Measurements from ENCODE around the gene RPS6KA2. TPM values are rescaled to one million over a fixed set of nuclear protein-coding genes. Genes with fewer than 3 reads are reported as not detected.

Gene RPS6KA2
- total RNA-seq, 4 donors from 2014 or later, result 55.4 to 119 (median 76.4) TPM

DNA sequence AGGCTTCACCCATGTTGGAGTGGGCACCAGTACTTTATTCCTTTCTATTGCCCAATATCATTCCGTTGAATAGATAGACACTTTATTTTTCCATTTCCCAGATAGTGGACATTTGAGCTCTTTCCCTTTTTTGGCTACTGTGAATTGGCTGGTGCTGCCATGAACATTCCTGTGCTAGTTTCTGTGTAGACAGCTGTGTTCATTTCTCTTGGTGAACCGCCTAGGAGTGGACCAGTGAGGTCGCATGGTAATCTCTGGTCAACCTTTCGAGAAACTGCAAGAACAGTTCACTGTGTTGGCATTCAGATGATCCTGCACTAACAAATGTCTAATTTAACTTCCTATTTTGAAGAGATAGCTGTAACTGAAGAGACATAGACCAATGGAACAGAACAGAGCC lies 99.2 kb downstream of the RPS6KA2 start:
- Histone ChIP-seq H3K9me3 (no peaks in the 10 kb centered on the region), H3K4me3 (no peak overlapping the region), H3K27me3 (no peaks in the 10 kb centered on the region), H3K4me1 (no peaks in the 10 kb centered on the region), H3K27ac (no peak overlapping the region), H3K36me3 (peaks cover 0 to 65% of the 10 kb centered on the region in 2 donors)
- ATAC-seq, result no peak
- 74 to 92% methylated on average over 4 of the region's 4 CpGs for WGBS, 2 donors (ENCODE audit: low coverage in 1 of 2)
- TF ChIP-seq EP300 (IDR thresholded peaks at IDR 0.05) (no peak), POLR2AphosphoS5 (IDR thresholded peaks at IDR 0.05) (no peak), POLR2A (IDR thresholded peaks at IDR 0.05) (no peak)
- TF ChIP-seq, protein P1, sequence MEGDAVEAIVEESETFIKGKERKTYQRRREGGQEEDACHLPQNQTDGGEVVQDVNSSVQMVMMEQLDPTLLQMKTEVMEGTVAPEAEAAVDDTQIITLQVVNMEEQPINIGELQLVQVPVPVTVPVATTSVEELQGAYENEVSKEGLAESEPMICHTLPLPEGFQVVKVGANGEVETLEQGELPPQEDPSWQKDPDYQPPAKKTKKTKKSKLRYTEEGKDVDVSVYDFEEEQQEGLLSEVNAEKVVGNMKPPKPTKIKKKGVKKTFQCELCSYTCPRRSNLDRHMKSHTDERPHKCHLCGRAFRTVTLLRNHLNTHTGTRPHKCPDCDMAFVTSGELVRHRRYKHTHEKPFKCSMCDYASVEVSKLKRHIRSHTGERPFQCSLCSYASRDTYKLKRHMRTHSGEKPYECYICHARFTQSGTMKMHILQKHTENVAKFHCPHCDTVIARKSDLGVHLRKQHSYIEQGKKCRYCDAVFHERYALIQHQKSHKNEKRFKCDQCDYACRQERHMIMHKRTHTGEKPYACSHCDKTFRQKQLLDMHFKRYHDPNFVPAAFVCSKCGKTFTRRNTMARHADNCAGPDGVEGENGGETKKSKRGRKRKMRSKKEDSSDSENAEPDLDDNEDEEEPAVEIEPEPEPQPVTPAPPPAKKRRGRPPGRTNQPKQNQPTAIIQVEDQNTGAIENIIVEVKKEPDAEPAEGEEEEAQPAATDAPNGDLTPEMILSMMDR (IDR thresholded peaks at IDR 0.05), result no peak

DNA sequence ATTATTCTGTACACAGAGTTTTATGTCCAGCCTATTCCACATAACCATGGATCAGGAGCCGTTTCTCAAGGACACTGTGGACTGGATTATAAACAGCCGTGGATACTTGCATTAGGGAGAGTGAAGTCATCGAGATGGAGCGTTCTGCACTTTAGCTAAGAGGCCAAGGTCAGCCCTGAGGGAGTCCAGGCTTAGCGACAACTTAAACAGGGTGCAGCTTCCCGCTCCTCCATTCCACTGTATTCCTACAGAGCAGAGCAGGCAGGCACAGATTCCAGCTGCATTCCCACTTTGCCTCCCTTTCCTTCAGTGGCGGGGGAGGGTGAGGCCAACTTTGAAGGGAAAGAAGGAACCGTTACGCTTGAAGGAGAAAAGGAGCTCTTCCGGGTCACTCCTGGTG lies 100.1 kb downstream of the RPS6KA2 start:
- Histone ChIP-seq H3K9me3 (no peaks in the 10 kb centered on the region), H3K4me1 (no peaks in the 10 kb centered on the region), H3K4me3 (no peak overlapping the region), H3K27ac (no peak overlapping the region), H3K27me3 (no peaks in the 10 kb centered on the region), H3K36me3 (peaks cover 0 to 64% of the 10 kb centered on the region in 2 donors)
- no peak for ATAC-seq
- 61% methylated on average over 4 of the region's 10 CpGs; no CpG with 5 or more reads in 1 of the 2 donors for WGBS, 2 donors (ENCODE audit: low coverage in 1 of 2)
- TF ChIP-seq, protein P1 (IDR thresholded peaks at IDR 0.05), result no peak
- no peak for TF ChIP-seq POLR2AphosphoS5 (IDR thresholded peaks at IDR 0.05)
- no peak for TF ChIP-seq EP300 (IDR thresholded peaks at IDR 0.05)
- TF ChIP-seq POLR2A (IDR thresholded peaks at IDR 0.05), result no peak

DNA sequence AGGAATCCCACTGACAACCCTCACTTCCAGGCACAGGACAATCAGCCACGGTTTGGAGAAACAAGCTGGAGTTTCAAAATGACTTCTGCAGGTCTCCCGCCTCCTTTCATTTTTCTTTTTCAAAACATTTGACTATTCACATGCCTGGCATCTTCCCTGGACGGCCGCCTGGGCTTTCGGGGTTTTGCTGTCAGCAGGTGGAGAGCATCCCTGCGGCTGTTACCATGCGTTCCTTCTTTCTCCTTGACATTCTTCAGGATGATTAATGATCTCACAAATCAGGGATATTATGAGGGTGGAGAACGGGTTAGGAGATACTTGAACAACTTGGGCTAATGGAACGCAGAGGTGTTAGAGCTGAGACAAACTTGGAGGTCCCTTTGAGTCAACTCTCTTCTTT lies 101.5 kb downstream of the RPS6KA2 start:
- WGBS, 2 donors (ENCODE audit: low coverage in 1 of 2), result 95% methylated on average over 7 to 9 of the region's 9 CpGs
- H3K9me3 ChIP-seq, result no peaks in the 10 kb centered on the region
- no peak for TF ChIP-seq EP300 (IDR thresholded peaks at IDR 0.05)
- H3K27me3 ChIP-seq, result no peaks in the 10 kb centered on the region
- no peak overlapping the region for H3K4me3 ChIP-seq
- no peak for ATAC-seq
- H3K27ac ChIP-seq, result no peak overlapping the region
- H3K36me3 ChIP-seq, result peaks cover 0 to 63% of the 10 kb centered on the region in 2 donors
- H3K4me1 ChIP-seq, result no peaks in the 10 kb centered on the region

DNA sequence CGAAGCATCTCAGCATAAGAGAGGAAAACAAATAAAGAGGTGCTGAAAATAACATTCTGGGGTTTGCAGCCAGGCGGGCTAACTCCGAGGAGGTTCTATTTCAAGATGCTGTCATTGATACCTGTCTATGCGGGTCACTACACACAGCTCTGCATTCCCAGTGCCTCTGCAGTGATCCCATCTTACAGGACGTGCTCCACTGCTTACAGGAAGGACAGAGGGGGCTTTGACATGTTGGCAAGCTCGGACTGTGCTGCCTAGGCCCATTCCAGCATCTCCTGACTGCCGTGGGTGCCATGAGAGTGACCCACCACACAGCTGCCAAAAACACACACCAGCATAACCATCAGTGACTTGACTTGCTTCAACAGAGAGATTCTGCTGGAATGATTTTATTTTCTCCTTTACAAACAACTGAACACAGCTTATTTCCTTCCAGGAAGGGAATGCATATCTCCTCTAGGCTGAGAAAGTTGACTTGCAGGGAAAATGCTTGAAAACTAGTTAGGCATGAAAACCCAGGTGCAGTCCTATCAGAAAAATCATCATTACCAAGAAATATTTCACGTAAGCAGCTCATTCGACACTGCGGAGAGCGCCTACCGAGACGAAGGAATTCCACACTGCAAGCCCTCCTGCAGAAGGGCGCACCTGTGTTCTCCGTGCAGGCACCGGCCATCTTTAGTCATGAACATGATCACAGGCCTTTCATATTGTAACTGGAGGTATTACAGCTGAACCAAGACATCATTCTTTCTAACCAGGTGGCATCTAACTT lies 103.1 kb downstream of the RPS6KA2 start:
- no peak for TF ChIP-seq POLR2A (IDR thresholded peaks at IDR 0.05)
- TF ChIP-seq, protein P1 (IDR thresholded peaks at IDR 0.05), result no peak
- no peak for TF ChIP-seq EP300 (IDR thresholded peaks at IDR 0.05)
- TF ChIP-seq POLR2AphosphoS5 (IDR thresholded peaks at IDR 0.05), result no peak
- no peak for ATAC-seq
- WGBS, 2 donors (ENCODE audit: low coverage in 1 of 2), result 86 to 87% methylated on average over 14 to 15 of the region's 16 CpGs

DNA sequence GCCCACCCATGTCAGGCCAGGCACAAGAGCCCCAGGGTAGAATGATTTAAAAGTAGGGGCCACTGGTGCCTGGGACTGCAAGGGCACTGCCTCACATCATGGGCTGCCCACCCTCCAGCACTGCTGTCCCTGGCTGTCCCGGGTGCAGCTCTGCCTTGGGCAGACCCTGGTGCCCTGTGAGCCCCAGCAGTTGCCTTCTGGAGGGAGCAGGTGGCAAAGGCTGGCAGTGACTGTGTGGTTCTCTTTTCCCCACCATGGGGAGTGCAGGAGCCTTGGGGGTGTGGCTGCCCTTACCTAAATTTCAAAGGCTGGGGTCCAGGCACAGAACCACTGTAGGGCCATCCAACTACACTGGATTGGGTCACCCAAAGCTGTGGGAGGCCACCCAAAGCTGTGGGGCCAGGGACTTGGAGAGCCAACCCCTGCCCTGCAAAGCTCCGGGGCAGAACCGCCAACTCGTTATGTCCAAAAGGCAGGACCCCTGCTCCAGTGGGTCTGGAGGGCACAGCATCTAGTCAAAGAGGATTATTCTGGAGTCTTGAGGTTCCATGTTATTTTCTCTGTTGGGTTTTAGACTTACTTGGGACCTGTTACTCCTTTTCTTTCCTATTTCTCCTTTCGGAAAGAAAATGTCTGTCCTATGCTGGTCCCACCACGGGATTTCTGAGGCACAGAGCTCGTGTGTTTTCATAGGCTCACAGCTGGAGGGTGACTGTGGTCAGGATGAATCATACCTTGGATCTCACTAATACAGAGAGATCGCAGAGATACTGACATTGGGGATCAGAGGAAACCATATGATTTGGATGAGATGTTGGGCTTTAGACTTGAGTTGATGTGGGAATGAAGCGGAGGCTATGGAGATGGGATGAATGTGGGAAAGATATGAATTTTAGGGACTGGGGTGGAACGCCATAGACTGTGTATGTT lies 105.9 kb downstream of the RPS6KA2 start:
- no peak overlapping the region for H3K4me3 ChIP-seq
- H3K27ac ChIP-seq, result no peak overlapping the region
- H3K36me3 ChIP-seq, result peaks cover 0 to 39% of the 10 kb centered on the region in 2 donors
- TF ChIP-seq EP300 (IDR thresholded peaks at IDR 0.05) (no peak), POLR2A (IDR thresholded peaks at IDR 0.05) (no peak), POLR2AphosphoS5 (IDR thresholded peaks at IDR 0.05) (no peak)
- TF ChIP-seq, protein P1 (IDR thresholded peaks at IDR 0.05), result no peak
- ATAC-seq, result no peak
- H3K4me1 ChIP-seq, result no peaks in the 10 kb centered on the region
- WGBS, 2 donors (ENCODE audit: low coverage in 1 of 2), result 84 to 93% methylated on average over 4 to 6 of the region's 10 CpGs
- H3K9me3 ChIP-seq, result no peaks in the 10 kb centered on the region
- H3K27me3 ChIP-seq, result no peaks in the 10 kb centered on the region

More for the DNA sequence above, 103.1 kb downstream of the RPS6KA2 start:
- Histone ChIP-seq H3K9me3 (no peaks in the 10 kb centered on the region), H3K36me3 (peaks cover 0 to 47% of the 10 kb centered on the region in 2 donors), H3K4me3 (no peak overlapping the region), H3K27me3 (no peaks in the 10 kb centered on the region), H3K4me1 (no peaks in the 10 kb centered on the region), H3K27ac (no peak overlapping the region)

All from gastroesophageal sphincter (tissue), 4 donors.